Panc1 (cell line): ENCODE results near the gene YIPF4. TPM values are rescaled to one million over a fixed set of nuclear protein-coding genes. Genes with fewer than 3 reads are reported as not detected.

Experiments used
- ATAC-seq: fragments of 200-7000 bp; cut with Tn5 transposase; 2 replicates; pipeline ENCODE4 v1.9.1; 2020; ENCODE audit warnings: mild to moderate bottlenecking, moderate library complexity
- BruUV-seq: library from RNA; stranded (reverse); fragments of 400-500 nt; replicated peaks from 2 replicates; lab custom pipeline; 2021; lab: Mats Ljungman, UMichigan
- CTCF ChIA-PET: fragments of 300-600 bp; sonication (Branson Sonifier 250); formaldehyde crosslinking; loops from one replicate; lab custom pipeline; 2022; ENCODE audit warnings: antibody characterized with exemption; lab: Charles Lee
- POLR2A ChIA-PET: fragments of 300-600 bp; sonication (Branson Sonifier 250); formaldehyde crosslinking; loops from one replicate; lab custom pipeline; 2022; ENCODE audit warnings: antibody characterized with exemption; lab: Charles Lee
- DNase-seq: peaks from one replicate; pipeline ENCODE4 v3.0.0-alpha.2; 2010; ENCODE audit warnings: low read depth, low spot score
- H3K27ac ChIP-seq: 2 replicates; pipeline ENCODE4 v1.5.1; 2011; ENCODE audit warnings: mild to moderate bottlenecking, low read length, inconsistent platforms
- H3K27me3 ChIP-seq: fragments of 200-500 bp; sonication (Bioruptor generic); 2 replicates; pipeline ENCODE4 v1.6.0; 2014; ENCODE audit warnings: low read length, inconsistent platforms; ENCODE audit not compliant: control insufficient read depth, insufficient read depth
- H3K36me3 ChIP-seq: fragments of 200-500 bp; sonication (Bioruptor generic); 2 replicates; pipeline ENCODE4 v1.5.1; 2014; ENCODE audit warnings: inconsistent platforms, mild to moderate bottlenecking, low read length, moderate library complexity; ENCODE audit not compliant: control insufficient read depth, insufficient read depth
- H3K4me1 ChIP-seq: 2 replicates; pipeline ENCODE4 v1.5.1; 2011; ENCODE audit warnings: inconsistent platforms, mild to moderate bottlenecking, low read length, moderate library complexity; ENCODE audit not compliant: control insufficient read depth, insufficient read depth
- H3K4me3 ChIP-seq, 2 experiments: 2 replicates each; pipeline ENCODE4 v1.5.1; 2011 to 2012; ENCODE audit warnings: low read depth in 2 of 2, low read length in 2 of 2, mild to moderate bottlenecking in 2 of 2, inconsistent platforms in 1 of 2, moderate library complexity in 1 of 2
- H3K9me3 ChIP-seq: fragments of 200-500 bp; sonication (Bioruptor generic); 2 replicates; pipeline ENCODE4 v1.5.1; 2014; ENCODE audit warnings: low read depth, mild to moderate bottlenecking, inconsistent platforms, low read length, moderate library complexity; ENCODE audit not compliant: control insufficient read depth, insufficient read depth
- CTCF ChIP-seq: fragments of 450-650 bp; IDR thresholded peaks from 2 replicates; pipeline ENCODE4 v1.5.1; 2017; ENCODE audit warnings: mild to moderate bottlenecking
- POLR2AphosphoS5 ChIP-seq: IDR thresholded peaks from 2 replicates; pipeline ENCODE4 v1.6.1; 2012; ENCODE audit warnings: mild to moderate bottlenecking, low read depth, low read length, moderate library complexity
- REST ChIP-seq, 2 experiments: IDR thresholded peaks; 2 replicates each; pipeline ENCODE4 v1.6.1; 2011 to 2012; ENCODE audit warnings: low read depth in 2 of 2, control low read depth in 1 of 2, low read length in 1 of 2, mild to moderate bottlenecking in 1 of 2, moderate library complexity in 1 of 2; ENCODE audit not compliant: insufficient read depth in 1 of 2
- SIN3A ChIP-seq: IDR thresholded peaks from 2 replicates; pipeline ENCODE4 v1.6.1; 2012; ENCODE audit warnings: low read depth, mild to moderate bottlenecking, low read length, moderate library complexity, borderline replicate concordance; ENCODE audit not compliant: insufficient read depth
- TCF7L2 ChIP-seq: IDR thresholded peaks from 2 replicates; pipeline ENCODE4 v1.6.1; 2011; ENCODE audit warnings: mild to moderate bottlenecking, low read depth, low read length, inconsistent platforms
- in situ Hi-C: cut with HindIII; loops from 2 replicates; pipeline ENCODE4 v1.10.0; 2016; ENCODE audit warnings: low sequenced_read_pairs, low pct_unique_long_range_greater_than_20kb
- intact Hi-C: fragments of 100-400 bp; cut with micrococcal nuclease; formaldehyde crosslinking; loops from one replicate; pipeline ENCODE4 v1.10.0; 2022; ENCODE audit not compliant: unreplicated experiment
- total RNA-seq: library from RNA; stranded (reverse); gene quantifications from one replicate; pipeline ENCODE4 v1.2.1, GENCODE V29; 2021; ENCODE audit not compliant: unreplicated experiment

The YIPF4 gene
- total RNA-seq, 1 experiment from 2014 or later: 45.9 TPM

- Histone ChIP-seq H3K27ac (no peak overlapping the region), H3K9me3 (no peaks in the 10 kb centered on the region), H3K4me1 (no peaks in the 10 kb centered on the region; the same call in 1 of the 2 replicates), H3K27me3 (no peaks in the 10 kb centered on the region), H3K36me3 (no peaks in the 10 kb centered on the region; the same call in 1 of the 2 replicates), H3K4me3 (no peak overlapping the region)
- CTCF ChIA-PET: no interaction called here
- intact Hi-C loops: no loop called here
- TF ChIP-seq CTCF (no peak), TCF7L2 (no peak), REST (IDR thresholded peaks at IDR 0.05; ENCODE audit: insufficient read depth in 1 of 2, low read depth in 2 of 2, low read length in 1 of 2) (no peak), SIN3A (no peak), POLR2AphosphoS5 (no peak)
- ATAC-seq (0 out of 2 replicates have a peak, but pooled peaks have one; percentile 15), DNase-seq (no peak)
- POLR2A ChIA-PET: interaction anchor here (0.6 kb wide), 1 partner anchor 31 kb away, joined by 15 read pairs; no protein-coding TSS in a partner anchor
- in situ Hi-C loops: no loop called here
- BruUV-seq: no TSS peak
Measured at GRCh38 chr2:32229635-32230034, 48.1 kb upstream of the YIPF4 start.

GRCh38 chr2:32231959-32232358 is 45.7 kb upstream of the YIPF4 start:
- no peak for ATAC-seq
- TF ChIP-seq POLR2AphosphoS5 (no peak), REST (IDR thresholded peaks at IDR 0.05; ENCODE audit: insufficient read depth in 1 of 2, low read depth in 2 of 2, low read length in 1 of 2) (no peak), CTCF (no peak), TCF7L2 (no peak), SIN3A (no peak)
- ChIA-PET POLR2A (no interaction called here), CTCF (no interaction called here)
- in situ Hi-C loops: no loop called here
- no TSS peak for BruUV-seq
- Histone ChIP-seq H3K4me3 (no peak overlapping the region), H3K4me1 (no peaks in the 10 kb centered on the region; the same call in 1 of the 2 replicates), H3K36me3 (no peaks in the 10 kb centered on the region), H3K27ac (no peak overlapping the region), H3K9me3 (peaks cover 8% of the 10 kb centered on the region; the same call in 1 of the 2 replicates), H3K27me3 (no peaks in the 10 kb centered on the region)
- no peak for DNase-seq
- intact Hi-C loops: no loop called here
